ENCODE measurements around the gene VCAN.
A peak's percentile ranks its signal among the peaks of the same experiment; 100 is the strongest.

The VCAN gene

DNA sequence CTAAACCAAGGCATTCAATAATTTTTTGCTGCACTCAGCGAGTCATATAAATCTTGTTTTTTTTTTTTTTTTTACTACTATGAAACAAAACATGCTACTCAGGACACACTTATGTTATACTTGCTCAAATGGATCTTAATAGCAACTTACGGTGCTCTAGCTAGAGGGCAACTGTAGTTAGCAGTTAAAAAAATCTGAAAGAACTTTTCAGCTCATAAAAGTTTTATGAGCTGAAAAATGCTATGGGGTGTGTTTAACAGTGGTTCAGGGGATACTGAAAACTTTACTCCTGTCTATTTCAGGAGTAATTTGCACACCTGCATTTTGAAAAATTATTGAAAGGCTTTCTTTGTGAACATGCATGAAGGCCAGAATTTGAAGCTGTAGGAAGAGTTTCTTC is 53.4 kb downstream of the VCAN start (continued):
- TF ChIP-seq ZNF362 (tag by site-specific recombination; IDR thresholded peaks at IDR 0.05) (0 out of 2 replicates have a peak, but pooled peaks have one; percentile 16), ZBTB11 (tag by site-specific recombination; conservative IDR thresholded peaks at IDR 0.05; ENCODE audit: low read depth) (no peak), FEZF1 (tag by site-specific recombination; IDR thresholded peaks at IDR 0.05) (peak; percentile 51)

GRCh38 chr5:83526289-83526688 is 54.7 kb downstream of the VCAN start:
- Histone ChIP-seq H3K9me3 (ENCODE audit: control insufficient read depth, insufficient read depth, low read depth, low read length) (no peaks in the 10 kb centered on the region), H3K4me3 (ENCODE audit: low read depth, low read length) (no peak overlapping the region), H3K27ac (ENCODE audit: extremely low read depth, low read depth, low read length) (no peak overlapping the region), H3K4me1 (ENCODE audit: control insufficient read depth, insufficient read depth, low read length) (peaks cover 12% of the 10 kb centered on the region), H3K36me3 (ENCODE audit: control insufficient read depth in 2 of 2, insufficient read depth in 1 of 2, low read length in 2 of 2) (no peaks in the 10 kb centered on the region)
- no peak for TF ChIP-seq KLF8 (tag by site-specific recombination; IDR thresholded peaks at IDR 0.05)
- TF ChIP-seq ZNF18 (tag by site-specific recombination; IDR thresholded peaks at IDR 0.05): no peak
- TF ChIP-seq ZNF549 (tag by site-specific recombination; IDR thresholded peaks at IDR 0.05): no peak
- no peak for TF ChIP-seq ZNF394 (tag by site-specific recombination; IDR thresholded peaks at IDR 0.05; ENCODE audit: borderline replicate concordance)
- TF ChIP-seq ZNF776 (tag by site-specific recombination; IDR thresholded peaks at IDR 0.05; ENCODE audit: borderline replicate concordance): no peak
- TF ChIP-seq ZNF785 (tag by site-specific recombination; IDR thresholded peaks at IDR 0.05): no peak
- no peak for TF ChIP-seq ZNF362 (tag by site-specific recombination; IDR thresholded peaks at IDR 0.05)
- no peak for TF ChIP-seq ZNF544 (tag by site-specific recombination; IDR thresholded peaks at IDR 0.05)
- TF ChIP-seq ZBTB11 (tag by site-specific recombination; conservative IDR thresholded peaks at IDR 0.05; ENCODE audit: low read depth): no peak
- TF ChIP-seq ZSCAN16 (tag by site-specific recombination; IDR thresholded peaks at IDR 0.05): no peak
- no peak for TF ChIP-seq ZNF416 (tag by site-specific recombination; IDR thresholded peaks at IDR 0.05)
- TF ChIP-seq, protein P1, sequence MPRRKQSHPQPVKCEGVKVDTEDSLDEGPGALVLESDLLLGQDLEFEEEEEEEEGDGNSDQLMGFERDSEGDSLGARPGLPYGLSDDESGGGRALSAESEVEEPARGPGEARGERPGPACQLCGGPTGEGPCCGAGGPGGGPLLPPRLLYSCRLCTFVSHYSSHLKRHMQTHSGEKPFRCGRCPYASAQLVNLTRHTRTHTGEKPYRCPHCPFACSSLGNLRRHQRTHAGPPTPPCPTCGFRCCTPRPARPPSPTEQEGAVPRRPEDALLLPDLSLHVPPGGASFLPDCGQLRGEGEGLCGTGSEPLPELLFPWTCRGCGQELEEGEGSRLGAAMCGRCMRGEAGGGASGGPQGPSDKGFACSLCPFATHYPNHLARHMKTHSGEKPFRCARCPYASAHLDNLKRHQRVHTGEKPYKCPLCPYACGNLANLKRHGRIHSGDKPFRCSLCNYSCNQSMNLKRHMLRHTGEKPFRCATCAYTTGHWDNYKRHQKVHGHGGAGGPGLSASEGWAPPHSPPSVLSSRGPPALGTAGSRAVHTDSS (tag by site-specific recombination; IDR thresholded peaks at IDR 0.05): no peak
- no peak for TF ChIP-seq ZNF157 (tag by site-specific recombination; IDR thresholded peaks at IDR 0.05)
- CTCF ChIA-PET: no interaction called here
- POLR2A ChIA-PET: no interaction called here

All from HEK293 (cell line).